HCEC 1CT (cell line): Measurements from ENCODE around the gene LGALS14.

ENCODE experiments used
- DNase-seq: peaks from one replicate; pipeline ENCODE4 v3.0.0-alpha.2; 2017

LGALS14 gene

DNA sequence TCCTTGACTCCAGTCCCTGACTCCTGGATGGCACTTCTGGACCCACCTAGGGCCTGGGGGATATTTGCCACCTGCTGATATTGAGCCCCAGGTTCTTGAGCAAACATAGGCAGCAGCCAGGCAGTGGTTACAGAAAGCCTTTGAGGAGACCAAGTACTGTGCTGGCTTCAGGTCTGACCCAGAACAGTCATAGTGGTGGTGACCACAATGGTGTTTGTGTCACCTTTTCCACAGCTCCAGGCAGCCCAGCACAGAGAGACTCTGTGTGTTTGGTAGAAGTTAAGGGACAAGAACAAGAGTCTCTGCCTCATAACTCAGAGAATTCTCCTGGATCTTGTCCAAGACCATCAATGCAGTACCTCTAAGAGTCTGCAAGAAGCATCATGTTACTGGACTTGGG is 48.1 kb downstream of the LGALS14 start:
- DNase-seq, result no peak

DNA sequence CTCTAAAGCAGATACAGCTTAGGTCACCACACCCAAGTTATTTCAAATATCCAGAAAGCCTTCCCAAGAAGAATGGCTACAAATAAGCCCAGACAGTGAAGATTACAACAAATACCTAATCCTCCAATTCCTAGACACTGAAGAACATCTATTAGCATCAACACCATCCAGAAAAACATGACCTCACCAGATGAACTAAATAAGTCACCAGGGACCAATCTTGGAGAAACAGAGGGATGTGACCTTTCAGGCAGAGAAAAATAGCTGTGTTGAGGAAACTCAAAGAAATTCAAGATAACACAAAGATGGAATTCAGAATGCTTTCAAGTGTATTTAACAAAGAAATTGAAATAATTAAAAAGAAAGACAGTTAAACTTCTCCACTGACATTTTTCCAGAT is 48.5 kb downstream of the LGALS14 start:
- DNase-seq, result no peak

DNA sequence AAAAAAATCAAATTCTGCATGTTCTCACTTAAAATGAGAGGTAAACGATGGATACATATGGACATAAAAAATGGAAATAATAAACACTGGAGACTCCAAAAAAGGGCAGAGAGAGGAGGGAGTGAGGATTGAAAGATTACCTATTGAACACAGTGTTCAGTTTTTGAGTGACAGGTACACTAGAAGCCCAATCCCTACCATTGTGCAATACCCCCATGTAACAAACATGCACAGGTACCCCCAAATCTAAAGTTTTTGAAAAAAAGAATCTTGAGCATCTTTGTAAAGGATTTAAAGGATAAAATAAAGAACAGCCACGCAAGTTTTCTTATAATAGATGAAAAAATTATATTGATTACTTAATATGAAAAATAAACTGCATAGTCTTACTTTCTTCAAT is 50.3 kb downstream of the LGALS14 start:
- DNase-seq, result no peak

DNA sequence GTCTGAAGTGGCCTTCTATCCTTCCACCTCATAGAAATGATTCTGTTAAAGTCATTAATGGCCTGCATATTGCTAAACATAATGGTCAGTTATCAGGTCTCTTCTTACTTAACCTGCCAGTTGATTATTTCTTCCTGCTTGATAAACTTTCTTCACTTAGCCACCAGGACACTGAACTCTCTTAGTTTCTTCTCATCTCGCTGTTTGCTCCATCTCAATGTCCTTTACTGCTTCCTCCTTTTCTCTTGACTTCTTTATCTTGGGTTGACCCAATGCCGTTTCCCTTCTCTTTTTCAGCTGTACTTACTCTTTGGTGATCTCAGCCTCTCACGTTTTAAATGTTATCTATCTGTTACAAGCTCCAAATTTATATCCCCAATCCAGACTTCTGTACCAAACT is 50.7 kb downstream of the LGALS14 start:
- DNase-seq, result no peak
